Fibroblast of villous mesenchyme (primary cell): Measurements from ENCODE around the gene MYO3B. TPM values are rescaled to one million over a fixed set of nuclear protein-coding genes. Genes with fewer than 3 reads are reported as not detected.

Source experiments
- DNase-seq: peaks from one replicate; pipeline ENCODE4 v3.0.0-alpha.2; 2010; ENCODE audit warnings: low read depth
- H3K4me3 ChIP-seq: 2 replicates; pipeline ENCODE4 v1.5.1; 2011; ENCODE audit warnings: low read depth, mild to moderate bottlenecking, low read length
- total RNA-seq: library from RNA; depleted of rRNA; stranded (reverse); fragments of >200 nt; gene quantifications from 2 replicates; pipeline ENCODE4 v1.2.3, GENCODE V29; 2012
- TF ChIP-seq, protein P1 (sequence below): IDR thresholded peaks from 2 replicates; pipeline ENCODE4 v1.5.1; 2012; ENCODE audit warnings: low read depth, mild to moderate bottlenecking, low read length; ENCODE audit not compliant: insufficient read depth

MYO3B gene
- total RNA-seq, 1 donor: under 0.01 TPM

DNA sequence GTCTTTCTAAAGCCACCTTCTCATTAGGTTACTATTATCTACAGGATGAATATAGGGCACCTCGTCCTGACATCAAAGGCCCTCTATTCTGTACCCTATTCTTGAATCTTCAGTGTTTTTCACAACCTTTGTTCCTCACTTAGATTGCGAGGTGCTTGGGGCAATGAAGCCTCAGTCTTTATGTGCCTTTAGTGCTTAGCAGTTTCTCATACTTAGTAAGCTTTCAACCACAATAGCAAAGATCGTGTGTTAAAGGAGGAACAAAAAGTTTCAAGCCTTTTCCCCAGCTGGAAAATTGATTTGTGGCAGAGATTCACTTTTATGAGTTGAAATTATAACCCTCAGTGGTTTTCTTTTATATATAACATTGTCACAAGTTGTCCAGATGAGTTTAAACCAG is 226.9 kb downstream of the MYO3B start:
- H3K4me3 ChIP-seq: no peak overlapping the region
- TF ChIP-seq, protein P1, sequence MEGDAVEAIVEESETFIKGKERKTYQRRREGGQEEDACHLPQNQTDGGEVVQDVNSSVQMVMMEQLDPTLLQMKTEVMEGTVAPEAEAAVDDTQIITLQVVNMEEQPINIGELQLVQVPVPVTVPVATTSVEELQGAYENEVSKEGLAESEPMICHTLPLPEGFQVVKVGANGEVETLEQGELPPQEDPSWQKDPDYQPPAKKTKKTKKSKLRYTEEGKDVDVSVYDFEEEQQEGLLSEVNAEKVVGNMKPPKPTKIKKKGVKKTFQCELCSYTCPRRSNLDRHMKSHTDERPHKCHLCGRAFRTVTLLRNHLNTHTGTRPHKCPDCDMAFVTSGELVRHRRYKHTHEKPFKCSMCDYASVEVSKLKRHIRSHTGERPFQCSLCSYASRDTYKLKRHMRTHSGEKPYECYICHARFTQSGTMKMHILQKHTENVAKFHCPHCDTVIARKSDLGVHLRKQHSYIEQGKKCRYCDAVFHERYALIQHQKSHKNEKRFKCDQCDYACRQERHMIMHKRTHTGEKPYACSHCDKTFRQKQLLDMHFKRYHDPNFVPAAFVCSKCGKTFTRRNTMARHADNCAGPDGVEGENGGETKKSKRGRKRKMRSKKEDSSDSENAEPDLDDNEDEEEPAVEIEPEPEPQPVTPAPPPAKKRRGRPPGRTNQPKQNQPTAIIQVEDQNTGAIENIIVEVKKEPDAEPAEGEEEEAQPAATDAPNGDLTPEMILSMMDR: no peak
- no peak for DNase-seq

DNA sequence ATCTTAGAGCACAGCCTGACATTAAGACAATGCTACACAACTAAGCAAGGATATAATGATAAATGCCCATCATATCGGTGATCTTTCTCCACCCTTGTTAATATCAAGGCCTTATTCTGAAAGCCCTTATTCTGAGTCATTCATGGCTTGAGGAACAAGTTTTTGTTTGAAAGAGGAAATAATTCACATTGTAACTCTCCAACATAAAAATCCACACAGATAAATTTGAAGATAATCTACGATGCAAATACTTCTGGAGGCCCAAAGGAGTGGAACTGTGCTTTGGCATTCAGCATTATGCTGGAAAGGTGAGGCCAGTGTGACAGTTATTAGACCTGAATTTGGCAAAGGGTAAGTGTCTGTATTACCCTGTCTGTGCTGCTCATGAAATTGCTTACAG is 227.4 kb downstream of the MYO3B start:
- TF ChIP-seq, protein P1: no peak
- no peak for DNase-seq
- no peak overlapping the region for H3K4me3 ChIP-seq

DNA sequence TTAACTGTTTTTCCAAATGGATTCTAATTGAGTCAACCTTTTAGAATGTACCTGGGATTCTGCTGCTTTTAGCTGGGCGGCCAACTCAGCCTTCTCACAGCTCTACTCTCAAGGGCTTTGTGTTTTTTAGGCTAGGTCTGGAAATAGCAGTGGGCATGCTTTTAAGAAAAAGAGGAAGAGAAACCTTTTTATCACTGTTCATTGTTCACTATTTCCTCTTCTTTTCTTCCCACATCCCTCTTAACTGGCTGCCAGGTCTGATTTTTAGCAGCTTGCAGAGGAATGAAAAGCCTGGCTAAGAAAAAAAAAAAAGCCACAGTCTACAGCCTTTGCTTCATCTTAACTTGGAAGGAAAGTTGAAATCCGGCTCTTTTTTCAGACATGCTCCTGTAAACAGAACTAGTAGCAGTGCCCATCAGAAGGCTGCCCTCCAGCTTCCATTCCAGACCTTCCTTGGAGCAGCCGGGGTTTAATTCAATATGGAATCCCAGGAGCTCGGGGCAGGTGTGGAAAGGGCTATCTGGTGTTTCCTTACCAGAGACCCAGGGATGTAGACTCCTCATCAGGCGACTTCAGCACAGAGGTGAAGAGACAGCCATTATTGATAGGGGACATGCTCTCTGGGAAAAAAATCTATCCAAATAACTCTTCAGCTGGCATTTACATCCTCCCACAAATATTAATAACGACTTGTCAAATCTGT is 230.7 kb downstream of the MYO3B start:
- DNase-seq: no peak
- TF ChIP-seq, protein P1: no peak
- H3K4me3 ChIP-seq: no peak overlapping the region

DNA sequence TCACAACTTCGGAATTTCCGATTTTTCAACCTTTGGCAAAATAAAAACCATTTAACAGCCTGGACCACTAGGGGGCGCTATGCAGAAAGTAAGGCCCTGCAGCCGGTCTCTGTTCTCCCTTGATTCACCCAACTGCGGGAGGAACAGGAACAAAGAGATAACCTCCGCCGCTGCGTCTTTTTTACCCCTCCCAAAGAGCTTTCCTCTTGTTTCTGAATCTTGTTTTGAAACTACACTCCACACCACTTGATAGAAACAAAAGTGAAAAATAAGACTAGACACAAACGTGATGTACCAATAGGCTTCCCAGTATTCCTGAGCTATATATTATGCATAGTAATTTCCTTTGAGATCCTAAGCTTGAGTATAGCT is 231.2 kb downstream of the MYO3B start:
- TF ChIP-seq, protein P1: peak; percentile 83

DNA sequence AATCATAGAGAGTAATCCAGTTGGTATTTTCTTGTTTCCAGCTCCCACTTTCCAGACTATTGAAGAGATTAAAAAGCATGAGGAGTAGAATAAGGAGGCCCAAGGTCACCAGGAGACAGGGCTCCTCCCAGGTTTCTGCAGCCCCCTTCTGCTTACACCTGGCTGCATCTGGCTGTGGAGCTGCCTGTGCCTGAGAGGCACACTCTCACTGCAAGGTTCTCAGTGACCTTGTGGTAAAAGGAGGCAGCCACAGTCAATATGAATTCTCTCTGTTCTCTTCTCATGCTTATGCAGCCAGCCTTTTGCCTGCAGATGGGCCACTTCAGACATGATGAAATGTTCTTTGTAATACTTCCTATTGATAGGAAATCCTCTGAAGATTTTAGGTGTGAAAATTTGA is 233.7 kb downstream of the MYO3B start:
- TF ChIP-seq, protein P1: no peak
- no peak for DNase-seq
- no peak overlapping the region for H3K4me3 ChIP-seq

More for the DNA sequence above, 231.2 kb downstream of the MYO3B start:
- no peak overlapping the region for H3K4me3 ChIP-seq
- DNase-seq: peak; percentile 75

DNA sequence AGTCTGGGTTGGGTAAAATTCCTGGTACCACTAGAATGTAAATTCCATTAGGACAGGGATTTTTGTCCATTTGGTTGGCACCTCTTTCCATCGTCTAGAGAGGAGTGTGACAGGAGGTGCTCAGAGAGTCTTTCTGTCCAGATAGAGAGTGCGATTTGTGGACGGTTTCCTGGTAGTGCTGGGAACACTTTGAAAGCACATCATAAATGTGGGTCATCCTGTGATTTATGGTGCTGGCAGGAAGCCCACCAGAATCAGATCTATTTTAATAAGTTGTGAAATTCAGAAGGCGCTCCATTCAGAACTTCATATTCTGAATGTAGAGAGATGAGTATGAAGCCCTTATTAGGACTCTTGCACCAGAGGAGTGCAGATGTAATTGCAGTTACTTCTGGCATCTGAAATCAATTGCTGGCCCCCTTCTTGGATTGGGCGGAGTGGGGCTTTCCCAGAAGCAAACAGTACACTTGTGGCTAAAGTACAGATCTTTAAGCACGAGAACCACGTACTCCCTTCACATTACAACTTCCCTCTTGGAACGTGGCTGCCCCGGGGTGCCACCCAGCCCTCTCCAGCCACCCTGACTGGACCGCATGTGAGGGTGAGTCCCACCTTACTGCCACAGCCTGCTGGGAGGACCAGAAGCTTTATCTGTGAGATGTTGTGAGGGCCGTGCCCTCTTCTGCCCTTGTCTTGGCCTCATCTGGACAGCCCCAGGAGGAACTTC is 243.2 kb downstream of the MYO3B start:
- DNase-seq: no peak
- no peak overlapping the region for H3K4me3 ChIP-seq
- TF ChIP-seq, protein P1: no peak
